GM23338 (cell line): ENCODE data around the gene SLC38A10.

Source experiments
- CREB1 ChIP-seq: fragments of 250-450 bp; sonication (Bioruptor Pico); IDR thresholded peaks from 2 replicates; pipeline ENCODE4 v1.5.0; 2020; ENCODE audit warnings: low read depth, mild to moderate bottlenecking, moderate library complexity
- CTCF ChIP-seq, 2 experiments: fragments of 200-600 bp in 1 of 2; sonication (generic) in 1 of 2; conservative IDR thresholded peaks; 2 replicates each; pipeline versions ENCODE4 v1.5.1 to v1.6.1; 2016 to 2017; ENCODE audit warnings: antibody characterized with exemption in 2 of 2, low read depth in 2 of 2, mild to moderate bottlenecking in 2 of 2, moderate library complexity in 1 of 2
- ETS1 ChIP-seq: IDR thresholded peaks from 2 replicates; pipeline ENCODE4 v1.6.1; 2016; ENCODE audit warnings: antibody characterized with exemption
- EZH2 ChIP-seq: fragments of 200-600 bp; sonication (generic); IDR thresholded peaks from one replicate; pipeline ENCODE4 v1.8.0; 2017; ENCODE audit warnings: antibody characterized with exemption, mild to moderate bottlenecking, low read depth; ENCODE audit not compliant: unreplicated experiment
- EZH2phosphoT487 ChIP-seq: fragments of 200-600 bp; sonication (generic); IDR thresholded peaks from one replicate; pipeline ENCODE4 v1.8.1; 2018; ENCODE audit warnings: antibody characterized with exemption; ENCODE audit not compliant: unreplicated experiment
- JUNB ChIP-seq: IDR thresholded peaks from one replicate; pipeline ENCODE4 v1.6.1; 2016; ENCODE audit warnings: antibody characterized with exemption; ENCODE audit not compliant: unreplicated experiment
- POLR2AphosphoS5 ChIP-seq: IDR thresholded peaks from 2 replicates; pipeline ENCODE4 v1.6.1; 2016; ENCODE audit warnings: antibody characterized with exemption, low read depth
- STAT1 ChIP-seq: IDR thresholded peaks from one replicate; pipeline ENCODE4 v1.6.1; 2016; ENCODE audit warnings: antibody characterized with exemption; ENCODE audit not compliant: unreplicated experiment
- ZNF114 ChIP-seq: fragments of 250-450 bp; sonication (Bioruptor Pico); IDR thresholded peaks from 2 replicates; pipeline ENCODE4 v1.5.0; 2020; ENCODE audit warnings: mild to moderate bottlenecking, moderate library complexity
- ZNF331 ChIP-seq: fragments of 250-450 bp; sonication (Bioruptor Pico); IDR thresholded peaks from 2 replicates; pipeline ENCODE4 v1.5.0; 2020; ENCODE audit warnings: low read depth, mild to moderate bottlenecking, moderate library complexity
- ZNF462 ChIP-seq: fragments of 250-450 bp; sonication (Bioruptor Pico); IDR thresholded peaks from 2 replicates; pipeline ENCODE4 v1.5.0; 2020; ENCODE audit warnings: mild to moderate bottlenecking, moderate library complexity
- TF ChIP-seq, protein P1 (sequence below): IDR thresholded peaks from one replicate; pipeline ENCODE4 v1.6.1; 2018; ENCODE audit warnings: antibody characterized with exemption; ENCODE audit not compliant: unreplicated experiment

- TF ChIP-seq CTCF (conservative IDR thresholded peaks at IDR 0.05; ENCODE audit: low read depth in 2 of 2): no peak; a peak in 1 of 4 replicates
- peak; percentile 54 for TF ChIP-seq POLR2AphosphoS5
- TF ChIP-seq EZH2: no peak
- TF ChIP-seq EZH2phosphoT487: no peak
- TF ChIP-seq, protein P1, sequence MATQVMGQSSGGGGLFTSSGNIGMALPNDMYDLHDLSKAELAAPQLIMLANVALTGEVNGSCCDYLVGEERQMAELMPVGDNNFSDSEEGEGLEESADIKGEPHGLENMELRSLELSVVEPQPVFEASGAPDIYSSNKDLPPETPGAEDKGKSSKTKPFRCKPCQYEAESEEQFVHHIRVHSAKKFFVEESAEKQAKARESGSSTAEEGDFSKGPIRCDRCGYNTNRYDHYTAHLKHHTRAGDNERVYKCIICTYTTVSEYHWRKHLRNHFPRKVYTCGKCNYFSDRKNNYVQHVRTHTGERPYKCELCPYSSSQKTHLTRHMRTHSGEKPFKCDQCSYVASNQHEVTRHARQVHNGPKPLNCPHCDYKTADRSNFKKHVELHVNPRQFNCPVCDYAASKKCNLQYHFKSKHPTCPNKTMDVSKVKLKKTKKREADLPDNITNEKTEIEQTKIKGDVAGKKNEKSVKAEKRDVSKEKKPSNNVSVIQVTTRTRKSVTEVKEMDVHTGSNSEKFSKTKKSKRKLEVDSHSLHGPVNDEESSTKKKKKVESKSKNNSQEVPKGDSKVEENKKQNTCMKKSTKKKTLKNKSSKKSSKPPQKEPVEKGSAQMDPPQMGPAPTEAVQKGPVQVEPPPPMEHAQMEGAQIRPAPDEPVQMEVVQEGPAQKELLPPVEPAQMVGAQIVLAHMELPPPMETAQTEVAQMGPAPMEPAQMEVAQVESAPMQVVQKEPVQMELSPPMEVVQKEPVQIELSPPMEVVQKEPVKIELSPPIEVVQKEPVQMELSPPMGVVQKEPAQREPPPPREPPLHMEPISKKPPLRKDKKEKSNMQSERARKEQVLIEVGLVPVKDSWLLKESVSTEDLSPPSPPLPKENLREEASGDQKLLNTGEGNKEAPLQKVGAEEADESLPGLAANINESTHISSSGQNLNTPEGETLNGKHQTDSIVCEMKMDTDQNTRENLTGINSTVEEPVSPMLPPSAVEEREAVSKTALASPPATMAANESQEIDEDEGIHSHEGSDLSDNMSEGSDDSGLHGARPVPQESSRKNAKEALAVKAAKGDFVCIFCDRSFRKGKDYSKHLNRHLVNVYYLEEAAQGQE: no peak
- no peak for TF ChIP-seq ZNF331 (CRISPR knock-in tag)
- no peak for TF ChIP-seq CREB1 (CRISPR knock-in tag)
- no peak for TF ChIP-seq JUNB
- no peak for TF ChIP-seq STAT1
- no peak for TF ChIP-seq ZNF462
- no peak for TF ChIP-seq ZNF114 (CRISPR knock-in tag)
- no peak for TF ChIP-seq ETS1
Measured at GRCh38 chr17:81244358-81245023, 50.6 kb downstream of the SLC38A10 start.
